HG03108 (cell line): Measurements from ENCODE around the gene CNN2.

ENCODE experiments used
- ATAC-seq: cut with Tn5 transposase; IDR thresholded peaks from one replicate; pipeline ENCODE4 v1.9.1; 2021; ENCODE audit warnings: moderate library complexity; ENCODE audit not compliant: unreplicated experiment

CNN2 gene

GRCh38 chr19:1080360-1081161, 54.2 kb downstream of the CNN2 start:
- no peak for ATAC-seq

GRCh38 chr19:1081301-1082164, 55.1 kb downstream of the CNN2 start:
- no peak for ATAC-seq

- ATAC-seq: no peak
Measured at GRCh38 chr19:1082165-1082927, 55.9 kb downstream of the CNN2 start.

GRCh38 chr19:1082928-1083816, 56.8 kb downstream of the CNN2 start:
- no peak for ATAC-seq

DNA sequence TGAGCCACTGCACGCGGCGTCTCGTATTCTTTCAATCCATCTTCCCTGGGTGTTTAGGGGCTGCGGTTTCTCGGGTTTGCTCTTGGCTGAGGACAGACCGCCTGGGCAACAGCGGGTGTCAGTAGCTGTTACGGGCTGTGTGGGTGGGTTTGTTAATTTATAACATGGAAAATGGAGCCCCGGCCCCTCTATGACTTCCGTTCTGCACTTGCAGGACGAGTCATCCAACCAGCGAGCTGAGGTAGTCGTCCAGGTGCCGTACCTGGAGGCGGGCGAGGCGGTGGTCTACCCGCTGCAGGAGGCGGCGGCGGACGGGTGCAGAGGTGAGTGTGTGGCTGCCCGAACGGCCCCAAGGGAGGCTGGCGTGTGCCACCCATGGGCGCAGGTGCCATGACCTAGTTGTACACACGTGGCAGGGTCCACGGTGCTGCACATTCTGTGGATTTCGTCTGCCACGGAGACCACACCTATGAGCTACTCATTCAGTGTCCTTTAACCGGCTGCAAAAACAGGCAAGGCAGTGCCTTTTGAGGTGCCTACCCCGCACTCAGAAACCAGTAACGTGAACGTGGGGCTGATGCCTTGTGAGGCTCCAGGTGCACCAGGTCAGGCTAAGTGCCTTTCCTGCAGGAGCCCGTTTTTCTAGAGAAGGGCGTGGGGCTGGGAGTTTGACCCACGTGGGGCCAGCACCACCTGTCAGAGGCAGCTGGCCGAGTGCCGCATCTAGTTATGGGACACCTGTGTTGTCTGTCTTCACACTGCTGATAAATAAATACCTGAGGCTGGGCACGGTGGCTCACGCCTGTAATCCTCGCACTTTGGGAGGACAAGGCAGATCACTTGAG, 57.8 kb downstream of the CNN2 start:
- ATAC-seq: no peak

- no peak for ATAC-seq
Measured at GRCh38 chr19:1085053-1085658, 58.7 kb downstream of the CNN2 start.

GRCh38 chr19:1085676-1086442, 59.5 kb downstream of the CNN2 start:
- no peak for ATAC-seq

- no peak for ATAC-seq
Measured at GRCh38 chr19:1086613-1087012, 60.2 kb downstream of the CNN2 start.

DNA sequence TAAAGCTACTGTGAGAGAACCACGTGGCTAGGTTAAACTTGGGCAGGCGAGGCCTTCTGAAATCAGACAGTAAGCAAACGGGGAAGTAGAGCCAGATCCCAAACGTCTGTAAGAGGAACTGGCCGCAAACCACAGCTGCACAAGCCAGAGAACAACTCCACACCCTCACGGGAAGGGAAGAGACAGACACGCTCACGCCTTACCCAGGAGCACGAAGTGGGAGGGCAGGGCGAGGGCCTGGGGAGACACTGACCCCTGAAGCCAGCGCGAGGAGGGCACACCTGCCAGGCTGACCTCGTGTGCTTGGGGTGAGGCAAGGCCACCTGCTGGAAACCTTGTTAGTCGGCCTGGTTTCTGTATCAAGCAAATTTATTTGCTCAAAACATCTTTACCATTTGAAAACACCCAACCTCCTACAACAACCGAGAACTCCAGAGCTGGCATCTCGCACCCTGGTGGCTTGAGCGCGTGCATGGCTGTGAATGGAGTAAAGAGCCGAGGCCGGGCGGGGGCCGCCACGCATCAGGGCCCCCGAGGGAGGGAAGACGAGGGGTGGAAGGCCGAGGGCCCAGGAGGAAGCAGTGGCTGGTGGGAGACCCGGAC, 61.5 kb downstream of the CNN2 start:
- no peak for ATAC-seq

GRCh38 chr19:1088416-1089010, 62.1 kb downstream of the CNN2 start:
- no peak for ATAC-seq
